GM21786 (cell line): ENCODE measurements around the gene TNFRSF13B.
"Not testable (repeated sequence)": the region's sequence is repeated elsewhere in the genome, so short reads cannot be mapped to it uniquely, and the experiment has no call there.

ENCODE experiments used
- ATAC-seq: cut with Tn5 transposase; IDR thresholded peaks from one replicate; pipeline ENCODE4 v1.9.1; 2021; ENCODE audit not compliant: unreplicated experiment

The TNFRSF13B gene

GRCh38 chr17:17007891-17008290 is 36.0 kb upstream of the TNFRSF13B start:
- ATAC-seq, result not testable (repeated sequence)

DNA sequence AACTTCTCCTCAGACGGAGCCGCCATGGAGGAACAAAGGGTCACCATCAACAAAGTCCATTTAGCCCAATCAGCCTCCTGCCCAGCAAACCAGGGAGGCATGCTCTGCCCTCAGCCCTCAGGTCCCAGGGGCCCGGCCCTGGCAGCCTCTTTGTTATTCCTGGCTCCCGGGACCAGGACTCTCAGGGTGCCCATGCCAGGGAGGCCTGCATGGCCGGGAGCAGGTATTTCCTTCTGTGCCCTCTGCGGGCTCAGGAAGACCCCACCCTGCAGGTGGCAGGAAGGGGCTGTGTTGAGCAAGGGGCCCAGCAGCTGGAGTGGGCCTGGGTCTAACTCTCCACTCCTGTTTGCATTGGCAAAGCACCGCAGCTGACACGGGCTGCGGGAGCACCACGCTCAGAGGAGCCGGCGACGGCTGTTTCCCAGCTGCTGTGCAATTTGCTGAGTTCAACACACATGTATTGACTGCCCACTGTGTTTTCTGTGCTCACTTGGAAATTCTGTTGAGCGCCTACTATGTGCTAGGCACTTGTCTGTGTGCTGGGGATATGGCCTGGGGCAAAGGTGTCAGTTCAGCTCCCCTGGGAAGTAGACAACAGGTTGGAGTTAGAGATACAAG is 33.2 kb upstream of the TNFRSF13B start:
- ATAC-seq, result not testable (repeated sequence)

- no peak for ATAC-seq
Measured at GRCh38 chr17:17004251-17004996, 32.5 kb upstream of the TNFRSF13B start.

DNA sequence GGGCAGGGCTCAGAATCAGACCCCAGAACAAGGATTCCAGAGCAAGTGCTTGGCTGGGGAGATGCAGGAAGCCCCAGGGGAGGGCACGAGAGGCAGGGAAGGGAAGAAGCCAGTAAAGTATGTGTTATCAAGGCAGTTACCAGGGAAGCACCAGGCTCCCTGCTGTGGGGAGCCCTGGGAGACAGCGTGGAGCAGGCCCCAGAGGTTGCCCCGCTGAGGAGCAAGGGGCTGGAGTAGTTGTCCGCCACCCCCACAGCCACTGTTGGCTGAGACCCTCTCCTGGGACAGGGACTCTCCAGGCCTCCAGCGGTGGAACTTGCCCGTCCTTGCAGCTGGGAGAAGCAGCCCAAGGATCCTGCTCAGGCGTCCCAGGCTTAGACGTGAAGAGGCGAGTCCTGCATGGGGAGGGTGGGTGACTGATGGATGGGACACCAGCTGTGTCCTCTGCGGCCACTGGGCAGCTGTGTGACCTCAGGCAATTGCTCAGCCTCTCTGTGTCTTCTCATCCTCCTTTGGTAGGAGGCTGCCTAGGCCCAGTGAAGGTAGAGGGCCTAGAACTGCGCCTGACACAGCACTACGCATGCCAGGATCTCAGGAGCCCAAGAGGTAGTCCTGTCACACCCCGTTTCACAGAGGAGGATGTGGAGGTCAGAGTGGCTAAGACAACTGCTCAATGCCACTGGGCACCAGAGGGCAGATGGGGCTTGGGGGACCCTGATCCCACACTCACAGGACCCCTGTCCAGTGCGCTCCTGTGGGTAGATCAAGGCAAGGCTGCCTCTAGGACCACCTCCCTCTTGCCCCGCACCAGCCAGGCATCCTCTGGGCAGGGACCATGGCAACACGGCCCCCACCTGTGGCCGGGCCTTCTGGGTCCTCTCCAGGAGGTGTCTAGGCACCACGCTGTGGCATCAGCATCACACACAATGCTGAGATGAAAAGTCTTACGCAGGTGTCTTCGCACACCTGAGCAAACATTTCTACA is 31.1 kb upstream of the TNFRSF13B start:
- not testable (repeated sequence) for ATAC-seq

GRCh38 chr17:17001874-17002520 is 30.1 kb upstream of the TNFRSF13B start:
- ATAC-seq, result no peak

GRCh38 chr17:17001076-17001777 is 29.3 kb upstream of the TNFRSF13B start:
- ATAC-seq, result no peak

DNA sequence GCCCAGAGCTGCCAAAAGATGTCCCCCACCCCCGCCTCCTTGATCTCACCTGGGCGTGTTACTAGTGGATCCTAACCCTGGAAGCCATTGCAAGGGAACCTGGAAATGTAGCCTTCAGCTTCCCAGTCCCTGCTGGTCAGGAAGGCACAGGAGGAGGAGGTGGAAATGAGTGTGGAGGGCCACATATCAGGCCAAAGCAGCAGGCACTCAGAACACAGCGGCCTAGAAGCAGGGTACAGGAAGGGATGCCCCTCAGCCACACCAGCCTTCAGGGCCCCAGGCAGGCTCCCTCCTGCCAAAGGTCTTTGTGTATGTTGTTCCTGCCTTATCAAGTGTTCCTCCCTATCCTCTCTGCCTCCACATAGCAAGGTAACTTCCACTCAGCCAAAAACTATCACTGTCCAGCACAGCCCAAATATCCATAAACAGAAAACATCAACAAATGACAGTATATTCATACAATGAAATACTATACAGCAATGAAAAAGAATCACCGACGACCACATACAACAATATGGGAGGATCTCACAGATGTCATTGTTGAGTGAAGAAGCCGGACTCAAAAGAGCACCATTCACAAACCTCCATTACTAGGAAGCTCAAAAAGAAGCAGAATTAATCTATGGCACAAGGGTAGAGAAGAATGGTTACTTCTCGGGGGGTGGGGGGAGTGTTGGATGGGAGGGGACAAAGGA is 28.2 kb upstream of the TNFRSF13B start:
- ATAC-seq, result no peak

- ATAC-seq, result peak; percentile 84
Measured at GRCh38 chr17:16997514-16998429, 25.9 kb upstream of the TNFRSF13B start.

DNA sequence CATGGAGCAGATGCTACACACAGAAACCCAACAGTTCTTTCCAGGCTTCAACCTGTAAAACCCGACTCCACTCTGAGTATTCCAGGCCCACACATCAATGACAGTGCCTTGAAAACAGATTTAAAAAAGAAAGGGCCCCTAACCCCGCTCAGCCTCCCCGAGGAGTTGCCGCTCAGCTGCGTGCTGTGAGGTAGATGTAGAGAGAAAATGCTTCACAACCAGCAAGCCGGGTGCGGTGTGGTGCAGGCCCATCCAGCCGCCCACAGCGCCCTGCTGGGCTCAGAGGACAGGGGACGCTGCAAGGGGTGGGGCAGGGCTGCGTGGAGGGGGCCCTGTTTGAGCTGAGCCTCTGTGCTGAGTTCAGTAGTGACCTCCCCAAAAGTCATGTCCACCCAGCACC is 24.8 kb upstream of the TNFRSF13B start:
- not testable (repeated sequence) for ATAC-seq

DNA sequence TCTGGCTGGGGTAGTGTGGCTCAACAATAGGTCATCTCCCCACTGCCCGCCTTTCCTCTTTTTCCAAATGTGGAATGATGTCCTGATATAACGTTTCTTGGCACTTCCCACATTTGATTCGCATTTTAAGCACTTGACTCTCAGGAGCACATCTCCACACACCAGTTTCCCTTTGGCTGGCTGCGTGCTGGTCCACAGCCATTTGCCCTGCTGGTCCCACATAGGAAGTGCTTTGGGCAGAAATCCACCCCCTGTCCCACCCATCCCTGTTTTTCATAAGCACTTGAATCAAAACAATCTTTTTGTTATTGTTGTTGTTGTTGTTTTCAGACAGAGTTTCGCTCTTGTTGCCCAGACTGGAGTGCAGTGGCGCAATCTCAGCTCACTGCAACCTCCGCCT is 24.0 kb upstream of the TNFRSF13B start:
- ATAC-seq, result no peak

DNA sequence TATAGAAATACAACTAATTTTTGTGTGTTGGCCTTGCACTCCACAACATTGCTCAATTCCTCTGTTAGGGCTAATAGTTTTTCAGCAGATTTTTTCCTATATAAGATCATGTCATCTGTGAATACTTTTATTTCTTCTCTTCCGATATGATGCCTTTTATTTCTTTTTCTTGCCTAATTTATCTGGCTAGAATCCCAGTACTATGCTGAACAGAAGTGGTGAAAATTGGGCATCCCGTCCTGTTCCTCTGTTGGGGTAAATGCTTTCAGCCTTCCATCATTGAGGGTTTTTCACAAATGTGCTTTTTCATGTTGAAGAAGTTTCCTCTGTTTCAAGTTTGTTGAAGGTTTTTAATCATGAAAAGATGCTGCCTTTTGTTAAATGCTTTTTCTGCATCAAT is 22.7 kb upstream of the TNFRSF13B start:
- no peak for ATAC-seq

GRCh38 chr17:16991349-16992009 is 19.6 kb upstream of the TNFRSF13B start:
- ATAC-seq, result no peak

DNA sequence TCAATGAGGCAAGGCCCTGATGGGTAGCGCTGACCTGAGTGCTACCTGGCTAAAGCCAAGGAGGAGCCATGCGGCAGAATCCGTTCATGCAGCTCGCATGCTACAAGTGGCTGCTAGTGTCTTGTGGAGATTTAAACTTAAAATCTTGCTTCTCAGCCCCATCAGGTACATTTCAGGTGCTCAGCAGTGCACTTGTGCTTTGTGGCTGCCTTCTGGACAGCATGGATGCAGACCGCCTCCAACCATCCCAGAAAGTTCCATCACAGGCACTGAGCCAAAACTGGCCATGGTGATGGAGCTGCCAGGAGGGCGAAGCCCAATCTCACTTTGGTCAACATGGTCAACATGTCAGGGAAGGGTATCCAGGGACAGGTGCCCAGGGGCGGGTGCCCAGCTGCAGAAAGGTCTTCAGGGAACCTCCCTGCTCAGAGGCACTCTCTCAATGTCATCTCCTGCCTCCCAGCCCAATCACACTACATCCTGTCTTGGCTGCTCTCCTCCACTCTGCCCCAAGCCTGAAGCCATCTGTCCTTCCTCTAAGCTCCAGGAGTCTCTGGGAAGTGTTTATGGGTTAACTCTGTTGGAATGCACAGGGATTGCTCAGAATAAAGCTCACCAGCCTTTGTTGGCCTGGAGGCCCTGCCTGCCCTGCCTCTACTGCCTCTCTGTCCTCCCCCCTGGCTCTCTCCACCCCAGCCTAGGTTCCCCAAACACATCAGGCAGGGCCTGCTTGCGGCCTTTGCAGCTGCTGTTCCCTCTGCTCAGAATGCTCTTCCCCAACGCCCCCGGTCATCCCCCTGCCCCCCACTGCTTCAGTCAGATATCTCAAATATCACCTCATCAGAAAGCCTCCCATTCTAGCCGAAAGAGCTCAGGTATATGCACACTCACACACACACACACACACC is 18.3 kb upstream of the TNFRSF13B start:
- no peak for ATAC-seq

DNA sequence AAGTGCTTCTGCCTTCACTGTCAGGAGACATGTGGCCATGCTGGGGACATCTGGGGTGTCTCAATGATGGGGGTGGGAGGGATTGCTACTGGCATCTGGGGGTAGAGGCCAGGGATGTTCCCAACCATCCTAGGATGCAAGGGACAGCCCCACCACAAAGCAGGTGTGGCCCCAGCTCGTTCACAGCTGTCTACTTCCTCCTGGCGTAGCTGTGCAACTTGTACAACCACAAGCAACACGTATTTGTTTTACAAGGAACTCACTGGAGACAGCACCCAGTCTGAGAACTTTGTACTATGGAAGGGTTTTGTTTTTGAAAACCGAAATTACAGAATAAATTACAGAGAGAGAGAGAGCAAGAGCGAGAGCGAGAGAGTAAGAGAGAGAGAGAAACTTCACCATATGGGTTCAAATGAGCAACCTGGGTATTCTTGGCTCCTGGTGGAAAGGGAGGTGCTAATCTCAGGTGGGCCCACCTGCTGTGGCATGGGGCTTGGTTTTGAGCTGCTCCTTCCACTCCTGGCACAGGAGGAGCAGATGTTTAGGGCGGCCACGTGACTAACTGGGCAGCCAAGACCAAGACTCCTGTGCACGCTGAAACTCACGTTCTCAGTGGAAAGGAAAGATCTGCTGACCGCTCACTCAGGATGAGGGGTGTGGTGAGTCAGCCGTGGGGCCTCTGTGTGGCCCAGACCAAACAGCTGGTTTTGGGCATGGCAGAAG is 17.5 kb upstream of the TNFRSF13B start:
- ATAC-seq, result peak; percentile 27

- no peak for ATAC-seq
Measured at GRCh38 chr17:16988749-16989229, 16.9 kb upstream of the TNFRSF13B start.

DNA sequence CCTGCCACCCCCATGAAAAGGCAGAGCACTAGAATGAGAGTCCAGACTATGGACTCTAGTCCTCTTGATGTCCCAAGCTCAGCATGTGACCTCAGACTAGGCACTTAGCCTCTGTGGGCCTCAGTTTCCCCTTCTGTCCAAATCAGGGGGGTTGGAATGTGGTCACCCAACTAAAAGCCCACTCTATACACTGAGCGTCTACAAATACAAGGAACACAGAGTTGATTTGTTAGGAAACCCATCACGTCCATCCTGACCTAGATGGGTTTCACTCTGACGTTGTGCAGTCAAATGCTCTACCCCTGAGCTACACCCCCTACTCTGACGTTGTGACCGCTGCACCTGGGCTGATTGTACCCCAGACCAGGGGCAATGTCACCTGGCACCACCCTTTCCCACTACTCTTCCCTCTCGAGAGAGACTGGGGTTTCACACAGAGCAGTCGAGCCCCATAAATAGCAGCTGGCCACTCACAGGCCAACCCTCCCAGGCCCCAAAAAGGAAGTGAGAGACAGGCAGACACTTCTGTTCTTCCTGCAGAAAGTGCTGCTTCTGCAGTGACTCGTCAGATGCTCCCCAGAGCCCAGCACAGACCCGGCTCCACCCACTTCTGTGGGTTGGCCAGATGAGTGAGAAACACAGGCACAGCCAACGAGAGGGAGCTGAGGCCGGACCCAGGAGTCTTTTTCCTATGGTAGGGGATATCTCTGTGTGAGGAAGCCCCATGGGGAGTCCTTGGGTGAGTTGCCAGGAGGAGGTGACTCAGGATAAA is 16.1 kb upstream of the TNFRSF13B start:
- peak; percentile 53 for ATAC-seq
